Ascending aorta (tissue), 2 donors: ENCODE data around the gene MAB21L1. TPM values are rescaled to one million over a fixed set of nuclear protein-coding genes. Genes with fewer than 3 reads are reported as not detected.

Experiments
- DNase-seq, 2 donors: peaks; one replicate each; pipeline ENCODE4 v3.0.0-alpha.2; 2019; ENCODE audit warnings: low spot score in 2 of 2
- H3K27ac ChIP-seq, 2 donors: fragments of 200-600 bp; sonication (generic); one replicate each; pipeline ENCODE4 v1.5.1; 2016 to 2017; ENCODE audit warnings: mild to moderate bottlenecking in 1 of 2
- H3K27me3 ChIP-seq: fragments of 200-600 bp; sonication (generic); one replicate; pipeline ENCODE4 v1.5.1; 2017
- H3K36me3 ChIP-seq, 2 donors: fragments of 200-600 bp; sonication (generic); one replicate each; pipeline ENCODE4 v1.5.1; 2016
- H3K4me1 ChIP-seq, 2 donors: fragments of 200-600 bp; sonication (generic); one replicate each; pipeline ENCODE4 v1.5.1; 2016 to 2017; ENCODE audit warnings: mild to moderate bottlenecking in 1 of 2
- H3K4me3 ChIP-seq, 2 donors: fragments of 200-600 bp; sonication (generic); one replicate each; pipeline ENCODE4 v1.5.1; 2016 to 2017; ENCODE audit warnings: mild to moderate bottlenecking in 1 of 2
- H3K9me3 ChIP-seq, 2 donors: fragments of 200-600 bp; sonication (generic); one replicate each; pipeline ENCODE4 v1.5.1; 2016
- intact Hi-C: fragments of 100-400 bp; cut with DNase I; formaldehyde crosslinking; loops from one replicate; pipeline ENCODE4 v1.15.1; 2023
- total RNA-seq: library from RNA; depleted of rRNA; stranded (reverse); fragments of >200 nt; gene quantifications from one replicate; pipeline ENCODE4 v1.1.0, GENCODE V29; 2016
- TF ChIP-seq, protein P1 (sequence below), 3 experiments: fragments of 200-600 bp in 2 of 3; fragments of 450-650 bp in 1 of 3; sonication (generic) in 2 of 3; IDR thresholded peaks; one replicate each; pipeline ENCODE4 v1.5.1; 2016 to 2019; ENCODE audit warnings: antibody characterized with exemption in 3 of 3, mild to moderate bottlenecking in 1 of 3, moderate library complexity in 1 of 3

MAB21L1 gene
- total RNA-seq, 1 donor from 2014 or later, result not detected

DNA sequence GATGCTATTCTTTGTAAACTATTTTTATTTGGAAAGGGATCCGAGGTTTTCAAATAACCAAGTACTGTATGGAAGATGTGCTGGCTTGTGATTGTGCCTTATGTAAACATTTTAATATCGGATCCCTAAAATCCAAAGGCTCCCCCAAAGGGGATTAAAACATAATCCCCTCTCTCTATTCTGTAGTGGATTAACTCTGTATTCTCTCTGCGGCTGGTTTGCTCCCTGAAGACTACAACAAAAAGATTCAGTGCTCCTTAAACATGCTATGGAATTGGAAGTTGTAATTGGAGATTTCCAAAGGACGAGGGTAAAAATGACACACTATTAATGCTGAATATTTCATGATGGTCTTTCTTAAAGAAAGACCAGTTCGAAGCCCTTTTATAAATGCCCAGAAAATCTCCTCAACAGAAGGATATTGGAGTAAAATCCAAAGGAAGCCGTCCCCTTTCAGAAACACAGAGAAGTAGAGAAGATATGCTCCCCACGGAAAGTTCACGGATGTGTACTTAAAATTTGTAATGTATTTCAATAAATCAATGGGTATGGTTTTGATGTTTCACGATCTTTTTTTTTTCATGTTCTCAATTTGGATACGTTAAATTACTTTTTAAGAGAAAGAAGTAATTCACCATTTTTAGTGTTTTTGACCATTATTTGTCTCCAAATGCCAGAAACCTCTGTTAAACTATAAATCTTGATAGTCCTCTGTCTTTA, 6.5 kb downstream of the MAB21L1 start:
- no peak for DNase-seq
- H3K9me3 ChIP-seq, result no peaks in the 10 kb centered on the region
- peaks cover 0 to 3% of the 10 kb centered on the region in 2 donors for H3K4me1 ChIP-seq
- intact Hi-C loops, result no loop called here
- TF ChIP-seq, protein P1, sequence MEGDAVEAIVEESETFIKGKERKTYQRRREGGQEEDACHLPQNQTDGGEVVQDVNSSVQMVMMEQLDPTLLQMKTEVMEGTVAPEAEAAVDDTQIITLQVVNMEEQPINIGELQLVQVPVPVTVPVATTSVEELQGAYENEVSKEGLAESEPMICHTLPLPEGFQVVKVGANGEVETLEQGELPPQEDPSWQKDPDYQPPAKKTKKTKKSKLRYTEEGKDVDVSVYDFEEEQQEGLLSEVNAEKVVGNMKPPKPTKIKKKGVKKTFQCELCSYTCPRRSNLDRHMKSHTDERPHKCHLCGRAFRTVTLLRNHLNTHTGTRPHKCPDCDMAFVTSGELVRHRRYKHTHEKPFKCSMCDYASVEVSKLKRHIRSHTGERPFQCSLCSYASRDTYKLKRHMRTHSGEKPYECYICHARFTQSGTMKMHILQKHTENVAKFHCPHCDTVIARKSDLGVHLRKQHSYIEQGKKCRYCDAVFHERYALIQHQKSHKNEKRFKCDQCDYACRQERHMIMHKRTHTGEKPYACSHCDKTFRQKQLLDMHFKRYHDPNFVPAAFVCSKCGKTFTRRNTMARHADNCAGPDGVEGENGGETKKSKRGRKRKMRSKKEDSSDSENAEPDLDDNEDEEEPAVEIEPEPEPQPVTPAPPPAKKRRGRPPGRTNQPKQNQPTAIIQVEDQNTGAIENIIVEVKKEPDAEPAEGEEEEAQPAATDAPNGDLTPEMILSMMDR (IDR thresholded peaks at IDR 0.05), result no peak
- no peaks in the 10 kb centered on the region for H3K36me3 ChIP-seq
- peak overlapping the region in 1 of 2 donors; percentile 68 for H3K4me3 ChIP-seq
- H3K27ac ChIP-seq, result no peak overlapping the region
- H3K27me3 ChIP-seq, result no peaks in the 10 kb centered on the region

DNA sequence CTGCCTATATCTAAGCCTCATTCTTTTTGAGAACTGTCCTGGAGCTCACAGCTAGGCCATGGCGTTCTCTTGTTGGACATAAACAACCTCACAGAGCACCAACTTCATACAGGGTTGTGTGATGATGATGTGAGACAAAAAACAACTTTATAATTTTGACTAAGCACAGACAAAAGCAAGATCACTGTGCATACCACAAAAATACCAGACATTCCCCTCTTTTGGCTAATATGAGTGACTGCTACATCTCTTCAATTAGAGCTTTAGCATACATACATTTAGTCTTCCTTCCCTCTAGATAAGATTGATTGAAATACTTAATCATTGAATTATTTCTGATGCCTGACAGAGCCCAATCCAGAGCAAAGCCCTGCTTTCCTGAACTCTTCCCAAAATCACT, 8.3 kb downstream of the MAB21L1 start:
- Histone ChIP-seq H3K27me3 (no peaks in the 10 kb centered on the region), H3K4me1 (peaks cover 0 to 3% of the 10 kb centered on the region in 2 donors), H3K4me3 (no peak overlapping the region), H3K36me3 (no peaks in the 10 kb centered on the region), H3K27ac (no peak overlapping the region), H3K9me3 (no peaks in the 10 kb centered on the region)
- DNase-seq, result no peak
- TF ChIP-seq, protein P1 (IDR thresholded peaks at IDR 0.05), result no peak
- intact Hi-C loops, result no loop called here

DNA sequence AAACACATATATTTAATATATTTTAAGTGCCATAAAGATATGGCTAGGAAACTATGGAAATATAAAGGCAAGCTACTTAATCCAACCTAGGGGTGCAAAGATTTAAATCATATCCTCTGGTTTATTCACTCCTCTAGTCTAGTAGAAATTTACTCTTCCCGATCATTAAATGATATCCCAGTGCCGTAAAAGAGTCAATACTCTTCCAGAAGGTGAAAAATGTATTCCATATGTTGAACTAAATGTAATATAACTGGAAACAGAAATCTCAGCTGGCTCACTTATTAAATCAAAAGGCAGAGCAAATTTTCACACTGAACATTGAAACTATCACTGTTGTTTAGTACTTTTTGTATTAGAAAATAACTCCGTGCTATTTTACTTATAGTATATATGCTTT, 11.1 kb downstream of the MAB21L1 start:
- intact Hi-C loops, result no loop called here
- TF ChIP-seq, protein P1 (IDR thresholded peaks at IDR 0.05), result no peak
- no peak for DNase-seq
- Histone ChIP-seq H3K27ac (no peak overlapping the region), H3K4me3 (no peak overlapping the region), H3K9me3 (no peaks in the 10 kb centered on the region), H3K36me3 (no peaks in the 10 kb centered on the region), H3K27me3 (no peaks in the 10 kb centered on the region), H3K4me1 (no peaks in the 10 kb centered on the region)

DNA sequence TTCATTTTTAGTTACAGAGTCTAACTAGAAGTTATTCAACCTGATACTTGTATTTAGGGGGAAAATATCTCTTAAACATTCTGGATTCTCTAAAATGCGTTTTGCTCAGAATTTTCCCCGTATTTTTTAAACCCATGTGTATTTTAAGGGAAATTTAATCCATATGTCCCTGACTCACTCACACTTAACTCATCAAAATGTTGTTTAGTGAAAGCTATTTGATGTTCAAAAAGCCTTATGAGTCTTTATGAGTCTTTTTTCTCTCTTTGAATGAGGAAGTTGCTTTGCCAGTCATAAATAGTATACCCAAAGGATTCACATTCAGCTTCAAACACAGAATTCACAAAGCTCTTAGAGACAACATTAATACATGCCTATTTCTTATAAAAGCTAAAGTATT, 16.4 kb downstream of the MAB21L1 start:
- no peaks in the 10 kb centered on the region for H3K36me3 ChIP-seq
- intact Hi-C loops, result no loop called here
- no peak overlapping the region for H3K27ac ChIP-seq
- H3K4me3 ChIP-seq, result no peak overlapping the region
- TF ChIP-seq, protein P1 (IDR thresholded peaks at IDR 0.05), result no peak
- no peaks in the 10 kb centered on the region for H3K9me3 ChIP-seq
- no peaks in the 10 kb centered on the region for H3K27me3 ChIP-seq
- DNase-seq, result no peak
- no peaks in the 10 kb centered on the region for H3K4me1 ChIP-seq

DNA sequence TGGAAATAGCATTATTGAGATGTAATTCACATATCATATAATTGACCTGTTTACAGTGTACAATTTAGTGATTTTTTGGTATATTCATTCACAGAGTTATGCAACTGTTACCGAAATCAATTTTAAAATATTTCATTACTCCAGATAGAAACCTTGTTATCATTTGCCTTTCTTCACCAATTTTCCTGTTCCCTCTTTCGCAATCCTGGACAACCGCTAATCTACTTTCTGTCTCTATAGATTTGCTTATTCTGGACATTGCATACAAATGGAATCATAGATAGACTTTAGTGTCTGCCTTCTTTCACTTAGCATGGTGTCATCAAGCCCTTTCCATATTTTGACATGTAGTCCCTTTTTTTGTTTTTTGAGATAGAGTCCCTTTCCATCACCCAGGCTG, 19.2 kb downstream of the MAB21L1 start:
- no peaks in the 10 kb centered on the region for H3K4me1 ChIP-seq
- no peak overlapping the region for H3K4me3 ChIP-seq
- no peak for DNase-seq
- no peaks in the 10 kb centered on the region for H3K9me3 ChIP-seq
- intact Hi-C loops, result no loop called here
- TF ChIP-seq, protein P1 (IDR thresholded peaks at IDR 0.05), result no peak
- H3K36me3 ChIP-seq, result no peaks in the 10 kb centered on the region
- no peak overlapping the region for H3K27ac ChIP-seq
- no peaks in the 10 kb centered on the region for H3K27me3 ChIP-seq
